DMS 273 (cell line): ENCODE measurements around the gene KLHL3.
A peak's percentile ranks its signal among the peaks of the same experiment; 100 is the strongest.
"Not testable (repeated sequence)": the region's sequence is repeated elsewhere in the genome, so short reads cannot be mapped to it uniquely, and the experiment has no call there.

Experiments used
- DNase-seq: peaks from one replicate; lab custom pipeline; 2025; ENCODE audit not compliant: unreplicated experiment; lab: John Stamatoyannopoulos, UW

The KLHL3 gene

GRCh38 chr5:137735555-137736284, at the start of gene KLHL3:
KLHL3 (minus strand) TSS chr5:137736089; CDS start chr5:137735646, 443 bp downstream.
- DNase-seq: peak; percentile 77

DNA sequence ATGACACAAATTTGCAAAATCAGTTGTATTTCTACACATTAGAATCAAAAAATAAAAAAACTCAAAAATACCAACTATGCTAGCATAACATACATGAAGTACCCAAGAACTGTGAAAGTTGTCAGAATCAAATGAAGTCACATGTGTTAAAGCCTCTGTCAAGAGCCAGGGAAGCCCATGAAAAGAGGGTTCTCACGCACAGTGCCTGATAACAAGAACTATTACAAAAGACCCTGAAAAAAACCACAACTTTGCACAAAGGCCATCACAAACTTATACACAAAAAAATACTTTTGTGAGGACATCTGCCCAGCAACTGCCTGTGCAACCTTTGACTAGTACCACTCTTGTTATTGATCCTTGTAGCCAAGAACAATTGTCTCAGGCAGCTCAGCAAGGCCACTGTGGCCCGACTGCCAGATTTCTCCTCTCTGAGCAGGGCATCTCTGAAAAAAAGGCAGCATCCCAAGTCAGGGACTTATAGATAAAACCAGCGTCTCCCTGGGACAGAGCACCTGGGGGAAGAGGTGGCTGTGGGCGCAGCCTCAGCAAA, 47.2 kb upstream of the KLHL3 start:
- DNase-seq: no peak

- DNase-seq: no peak
Measured at GRCh38 chr5:137782055-137782454, 46.2 kb upstream of the KLHL3 start.

- DNase-seq: peak; percentile 75
Measured at GRCh38 chr5:137778772-137779564, 43.1 kb upstream of the KLHL3 start.

GRCh38 chr5:137767937-137768336, 32.0 kb upstream of the KLHL3 start:
- not testable (repeated sequence) for DNase-seq

DNA sequence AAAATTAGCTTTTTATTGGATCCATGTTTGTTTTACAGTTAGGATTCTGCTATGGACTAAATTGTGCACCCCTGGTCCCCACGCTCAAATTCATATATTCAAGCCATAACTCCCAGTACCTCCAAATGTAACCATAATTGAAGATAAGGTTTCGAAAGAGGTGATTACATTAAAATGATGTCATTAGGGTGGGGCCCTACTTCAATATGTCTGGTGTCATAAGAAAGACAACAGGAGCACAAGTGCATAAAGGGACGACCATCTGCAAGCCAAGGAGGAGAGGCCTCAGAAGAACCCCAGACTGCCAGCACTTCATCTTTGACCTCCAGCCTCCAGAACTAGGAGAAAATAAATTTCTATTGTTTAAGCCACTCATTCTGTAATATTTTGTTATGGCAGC, 25.7 kb upstream of the KLHL3 start:
- no peak for DNase-seq

- no peak for DNase-seq
Measured at GRCh38 chr5:137760719-137761516, 25.0 kb upstream of the KLHL3 start.

DNA sequence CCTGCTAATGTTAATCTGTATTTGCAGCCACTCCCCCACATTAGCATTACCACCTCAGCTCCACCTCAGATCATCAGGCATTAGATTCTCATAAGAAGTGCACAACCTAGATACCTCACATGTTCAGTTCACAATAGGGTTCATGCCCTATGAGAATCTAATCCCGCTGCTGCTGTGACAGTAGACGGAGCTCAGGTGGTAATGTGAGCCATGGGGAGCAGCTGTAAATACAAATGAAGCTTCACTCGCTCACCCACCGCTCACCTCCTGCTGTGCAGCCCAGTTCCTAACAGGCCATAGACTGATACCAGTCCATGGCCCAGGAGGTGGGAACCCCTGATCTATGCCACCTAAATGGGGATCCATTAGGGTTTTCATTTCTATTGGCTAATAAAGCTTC, 24.4 kb upstream of the KLHL3 start:
- DNase-seq: no peak

DNA sequence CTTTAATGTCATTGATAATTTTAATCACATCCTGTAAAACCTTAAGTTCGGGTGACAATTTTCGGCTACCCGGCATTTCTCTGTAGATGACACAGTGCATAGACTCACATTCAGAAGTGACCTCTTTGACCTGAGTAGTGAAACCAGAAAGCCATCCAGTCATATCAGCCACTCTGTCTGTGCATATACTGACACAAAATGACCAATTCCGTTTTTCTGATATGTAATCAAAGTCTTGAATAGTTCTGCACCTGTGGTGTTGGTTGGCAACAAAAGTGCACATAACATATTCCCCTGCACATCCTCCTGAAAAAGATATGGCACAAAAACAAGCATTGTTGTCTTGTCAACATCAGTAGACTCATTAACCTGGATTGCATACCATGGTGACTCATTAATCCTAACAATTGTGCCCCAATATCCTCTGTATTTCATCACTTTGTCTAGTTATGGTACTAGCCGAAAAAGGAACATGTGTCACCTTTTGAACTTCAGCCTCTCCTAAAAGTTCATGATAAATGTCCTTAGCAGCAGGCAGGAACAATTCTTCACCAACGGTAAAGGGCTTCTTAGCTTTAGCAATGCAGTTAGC, 22.9 kb upstream of the KLHL3 start:
- no peak for DNase-seq

DNA sequence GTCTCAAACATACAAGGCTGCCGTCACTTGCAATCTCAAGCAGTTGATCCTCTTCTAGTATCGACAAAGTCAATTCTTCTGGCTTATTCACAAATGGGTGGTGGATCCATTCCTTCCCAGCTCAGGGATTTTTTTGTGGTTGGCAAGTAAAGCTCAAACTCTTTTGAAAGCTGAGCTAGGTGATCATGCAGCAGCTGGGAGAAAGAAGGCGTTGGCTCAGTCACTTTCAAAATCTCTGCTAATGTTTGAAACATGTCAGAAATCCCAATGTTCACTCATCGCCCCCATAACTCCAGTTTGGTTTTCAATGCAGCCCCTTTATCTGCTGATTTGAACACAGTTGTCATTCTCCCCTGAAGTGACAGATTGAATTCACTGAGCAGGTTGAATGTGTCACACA, 22.2 kb upstream of the KLHL3 start:
- DNase-seq: no peak

DNA sequence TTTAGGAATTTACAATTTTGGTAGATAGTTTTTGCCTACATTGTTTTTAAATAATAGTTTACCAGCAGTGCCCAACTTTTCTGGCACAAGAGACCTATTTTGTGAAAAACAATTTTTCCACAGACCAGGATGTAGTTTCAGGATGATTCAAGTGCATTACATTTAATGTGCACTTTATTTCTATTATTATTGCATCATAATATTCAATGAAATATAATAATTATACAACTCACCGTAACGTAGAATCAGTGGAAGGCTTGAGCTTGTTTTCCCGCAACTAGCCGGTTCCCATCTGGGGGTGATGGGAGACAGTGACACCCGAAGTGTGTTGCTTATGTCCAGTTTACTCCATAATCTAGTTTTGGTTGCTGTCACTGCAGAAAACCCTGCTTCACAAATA, 21.7 kb upstream of the KLHL3 start:
- no peak for DNase-seq

GRCh38 chr5:137754961-137755762, 19.3 kb upstream of the KLHL3 start:
- no peak for DNase-seq

DNA sequence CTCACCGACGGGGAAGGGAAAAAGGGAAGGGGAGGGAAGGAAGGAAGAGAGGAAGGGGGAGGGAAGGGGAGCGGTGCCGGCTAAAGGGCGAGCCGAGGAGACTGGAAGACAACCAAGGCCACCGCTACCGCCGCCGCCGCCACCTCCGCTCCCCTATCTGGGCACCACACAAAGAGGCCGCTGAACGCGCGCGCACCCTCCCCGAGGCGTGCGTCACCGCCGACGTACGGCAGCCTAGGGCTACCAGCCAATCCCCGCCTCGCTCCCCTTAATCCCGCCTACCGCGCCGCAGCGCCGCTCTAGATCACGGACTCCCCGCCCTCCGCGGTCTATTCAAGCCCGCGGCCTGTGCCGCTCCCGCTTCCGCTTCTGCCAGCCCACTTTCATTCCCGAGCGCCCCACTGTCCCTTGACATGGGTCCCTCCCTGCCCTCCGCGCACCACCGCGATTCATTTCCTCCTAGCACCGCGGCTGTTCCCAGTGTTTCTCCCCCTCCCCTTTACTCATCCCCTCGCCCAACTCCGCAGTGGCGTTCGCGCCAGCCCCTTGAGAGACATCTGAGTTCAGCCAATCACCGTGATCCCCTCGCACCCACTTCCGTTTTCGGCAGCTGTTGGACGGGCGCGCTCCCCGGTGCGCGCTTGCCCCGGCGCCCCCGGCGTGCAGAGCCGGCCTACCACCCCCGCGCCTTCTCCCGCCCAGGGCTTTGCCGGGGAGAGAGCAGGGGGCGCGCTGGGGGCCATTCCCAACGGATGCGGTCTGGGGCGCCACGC, 18.5 kb upstream of the KLHL3 start, which contains the start of gene HNRNPA0:
HNRNPA0 (minus strand) TSS at position 176 of the 773 bp plus-strand sequence. CDS start 297 bp downstream, outside the sequence.
- peak; percentile 98 for DNase-seq

DNA sequence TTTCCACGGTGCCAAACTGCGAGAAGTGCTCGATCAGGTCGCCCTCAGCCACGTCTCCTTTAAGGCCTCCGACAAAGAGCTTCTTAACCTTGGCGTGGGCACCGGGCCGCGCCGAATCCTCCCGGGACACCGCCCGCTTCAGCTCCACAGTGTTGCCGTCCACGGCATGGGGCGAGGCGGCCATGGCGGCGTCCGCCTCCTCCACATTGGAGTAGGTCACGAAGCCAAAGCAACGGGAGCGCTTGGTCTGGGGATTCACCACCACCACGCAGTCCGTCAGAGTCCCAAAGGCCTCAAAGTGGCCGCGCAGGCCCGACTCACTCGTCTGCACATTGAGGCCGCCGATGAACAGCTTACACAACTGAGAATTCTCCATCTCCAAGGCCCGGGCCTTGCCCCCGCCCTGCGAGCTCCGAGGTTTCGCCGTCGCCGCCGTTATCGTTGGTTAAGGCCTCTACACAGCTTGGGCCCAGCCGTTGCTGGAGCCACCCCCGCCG, 17.9 kb upstream of the KLHL3 start:
- DNase-seq: peak; percentile 63

DNA sequence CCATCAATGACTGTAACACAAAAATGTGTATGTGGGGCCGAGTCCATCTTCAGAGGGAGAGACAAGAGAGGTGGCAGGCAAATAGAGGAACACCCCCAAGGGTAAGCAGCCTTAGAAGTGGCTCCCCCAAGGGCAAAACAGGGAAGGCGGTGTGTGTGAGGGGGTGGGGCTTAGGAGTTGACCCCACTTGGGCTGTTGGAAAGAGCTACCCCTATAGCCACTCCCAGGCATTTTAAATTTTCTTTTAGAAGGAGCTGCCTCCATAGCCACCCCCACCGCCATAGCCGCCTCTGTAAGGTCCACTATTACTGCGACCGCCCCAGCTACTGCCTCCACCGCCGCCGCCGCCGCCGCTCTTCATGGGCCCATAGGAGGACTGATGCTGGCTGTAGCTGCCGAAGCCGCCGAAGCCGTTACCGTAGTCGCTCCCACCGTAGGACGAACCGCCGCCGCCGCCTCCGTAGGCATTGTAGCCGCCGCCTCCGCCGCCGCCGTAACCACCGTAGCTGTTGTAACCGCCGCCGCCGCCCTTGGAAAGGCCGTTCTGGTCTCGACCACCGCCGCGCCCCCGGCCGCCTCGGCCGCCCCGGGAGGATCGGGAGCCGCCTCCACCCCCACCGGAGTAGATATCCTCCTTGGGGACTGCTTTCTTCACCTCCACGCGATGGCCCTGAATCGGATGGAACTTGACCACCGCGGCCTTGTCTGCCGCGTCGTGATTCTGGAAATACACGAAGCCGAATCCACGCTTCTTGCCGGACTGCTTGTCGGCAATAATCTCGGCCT, 17.2 kb upstream of the KLHL3 start:
- peak; percentile 62 for DNase-seq

- peak; percentile 85 for DNase-seq
Measured at GRCh38 chr5:137751869-137752491, 16.1 kb upstream of the KLHL3 start.

GRCh38 chr5:137750436-137750835, 14.5 kb upstream of the KLHL3 start:
- DNase-seq: no peak

DNA sequence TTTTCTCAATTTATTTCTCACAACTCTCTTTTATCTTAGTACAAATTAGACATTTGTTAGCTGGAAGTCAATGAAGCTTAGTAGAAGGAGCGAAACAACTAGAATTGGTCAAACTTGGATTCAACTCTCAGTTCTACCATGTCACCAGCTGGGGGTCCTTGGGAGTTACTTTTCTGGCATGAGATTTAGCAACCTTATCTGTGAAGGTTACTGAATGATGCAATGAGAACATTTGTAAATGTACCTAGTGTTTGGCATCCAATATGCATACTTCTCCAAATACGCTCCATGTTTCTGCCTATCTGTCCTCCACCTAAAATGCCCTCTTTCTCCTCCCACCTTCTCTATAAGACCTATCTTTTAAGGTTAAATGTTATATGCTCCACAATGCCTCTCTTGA, 12.0 kb upstream of the KLHL3 start:
- peak; percentile 11 for DNase-seq
